ENCODE data around the gene ARG1.
"Not testable (repeated sequence)": the region's sequence is repeated elsewhere in the genome, so short reads cannot be mapped to it uniquely, and the experiment has no call there.

The ARG1 gene

GRCh38 chr6:131572686-131573415 lies at the start of gene ARG1:
TSS of gene ARG1 (plus strand) at chr6:131573226. CDS start at chr6:131573283, 57 bp downstream.
- TF ChIP-seq CTCF (IDR thresholded peaks at IDR 0.05; ENCODE audit: low read depth, low read length, poor library complexity, severe bottlenecking) (no peak), EZH2phosphoT487 (IDR thresholded peaks at IDR 0.05; ENCODE audit: borderline replicate concordance, low read length) (no peak)
- Histone ChIP-seq H3K4me2 (ENCODE audit: low read length) (no peak within 1 kb of the TSS), H3K9me2 (replicated peaks; ENCODE audit: control insufficient read depth, low read length) (no peaks in the 10 kb centered on the region), H3K36me3 (ENCODE audit: control insufficient read depth, low read length) (no peaks in the 10 kb centered on the region), H3K4me1 (ENCODE audit: control insufficient read depth, low read length) (no peaks in the 10 kb centered on the region), H3K4me3 (ENCODE audit: low read length) (no peak within 1 kb of the TSS), H3F3A (ENCODE audit: control insufficient read depth, insufficient read depth) (no peaks in the 10 kb centered on the region), H4K20me1 (ENCODE audit: control insufficient read depth, insufficient read depth, low read depth, low read length) (no peaks in the 10 kb centered on the region), H3K79me2 (ENCODE audit: control insufficient read depth, low read length) (no peaks in the 10 kb centered on the region), H3K27me3 (ENCODE audit: control insufficient read depth, low read length) (no peaks in the 10 kb centered on the region), H3K27ac (ENCODE audit: low read depth, low read length) (no peak within 1 kb of the TSS), H3K9me3 (ENCODE audit: control insufficient read depth, insufficient read depth, low read length) (no peaks in the 10 kb centered on the region)

GRCh38 chr6:131523988-131524673 lies 48.9 kb upstream of the ARG1 start:
- TF ChIP-seq EZH2phosphoT487 (IDR thresholded peaks at IDR 0.05; ENCODE audit: borderline replicate concordance, low read length) (no peak), CTCF (IDR thresholded peaks at IDR 0.05; ENCODE audit: low read depth, low read length, poor library complexity, severe bottlenecking) (no peak)
- H3K4me3 ChIP-seq (ENCODE audit: low read length): no peak overlapping the region
- no peaks in the 10 kb centered on the region for H3K27me3 ChIP-seq (ENCODE audit: control insufficient read depth, low read length)
- no peaks in the 10 kb centered on the region for H3F3A ChIP-seq (ENCODE audit: control insufficient read depth, insufficient read depth)
- H3K4me2 ChIP-seq (ENCODE audit: low read length): no peak overlapping the region
- no peaks in the 10 kb centered on the region for H3K9me2 ChIP-seq (replicated peaks; ENCODE audit: control insufficient read depth, low read length)
- H3K9me3 ChIP-seq (ENCODE audit: control insufficient read depth, insufficient read depth, low read length): no peaks in the 10 kb centered on the region
- H4K20me1 ChIP-seq (ENCODE audit: control insufficient read depth, insufficient read depth, low read depth, low read length): no peaks in the 10 kb centered on the region
- H3K36me3 ChIP-seq (ENCODE audit: control insufficient read depth, low read length): no peaks in the 10 kb centered on the region
- no peaks in the 10 kb centered on the region for H3K4me1 ChIP-seq (ENCODE audit: control insufficient read depth, low read length)
- H3K79me2 ChIP-seq (ENCODE audit: control insufficient read depth, low read length): no peaks in the 10 kb centered on the region
- H3K27ac ChIP-seq (ENCODE audit: low read depth, low read length): no peak overlapping the region

GRCh38 chr6:131524695-131525336 lies 48.2 kb upstream of the ARG1 start:
- H3K27ac ChIP-seq (ENCODE audit: low read depth, low read length): no peak overlapping the region
- H3F3A ChIP-seq (ENCODE audit: control insufficient read depth, insufficient read depth): no peaks in the 10 kb centered on the region
- no peaks in the 10 kb centered on the region for H3K79me2 ChIP-seq (ENCODE audit: control insufficient read depth, low read length)
- no peaks in the 10 kb centered on the region for H3K9me2 ChIP-seq (replicated peaks; ENCODE audit: control insufficient read depth, low read length)
- H3K27me3 ChIP-seq (ENCODE audit: control insufficient read depth, low read length): no peaks in the 10 kb centered on the region
- TF ChIP-seq CTCF (IDR thresholded peaks at IDR 0.05; ENCODE audit: low read depth, low read length, poor library complexity, severe bottlenecking) (no peak), EZH2phosphoT487 (IDR thresholded peaks at IDR 0.05; ENCODE audit: borderline replicate concordance, low read length) (no peak)
- no peaks in the 10 kb centered on the region for H3K36me3 ChIP-seq (ENCODE audit: control insufficient read depth, low read length)
- H4K20me1 ChIP-seq (ENCODE audit: control insufficient read depth, insufficient read depth, low read depth, low read length): no peaks in the 10 kb centered on the region
- H3K4me3 ChIP-seq (ENCODE audit: low read length): no peak overlapping the region
- no peaks in the 10 kb centered on the region for H3K9me3 ChIP-seq (ENCODE audit: control insufficient read depth, insufficient read depth, low read length)
- no peak overlapping the region for H3K4me2 ChIP-seq (ENCODE audit: low read length)
- H3K4me1 ChIP-seq (ENCODE audit: control insufficient read depth, low read length): no peaks in the 10 kb centered on the region

- not testable (repeated sequence) for H3K9me3 ChIP-seq (ENCODE audit: control insufficient read depth, insufficient read depth, low read length); H3F3A ChIP-seq (ENCODE audit: control insufficient read depth, insufficient read depth)
Measured at GRCh38 chr6:131530936-131531335, 42.1 kb upstream of the ARG1 start.

GRCh38 chr6:131531681-131532080 lies 41.3 kb upstream of the ARG1 start:
- H3K4me3 ChIP-seq (ENCODE audit: low read length); H3K27ac ChIP-seq (ENCODE audit: low read depth, low read length); H3K36me3 ChIP-seq (ENCODE audit: control insufficient read depth, low read length); H3K4me2 ChIP-seq (ENCODE audit: low read length); H4K20me1 ChIP-seq (ENCODE audit: control insufficient read depth, insufficient read depth, low read depth, low read length); H3K79me2 ChIP-seq (ENCODE audit: control insufficient read depth, low read length); H3K4me1 ChIP-seq (ENCODE audit: control insufficient read depth, low read length); H3K27me3 ChIP-seq (ENCODE audit: control insufficient read depth, low read length); H3F3A ChIP-seq (ENCODE audit: control insufficient read depth, insufficient read depth); H3K9me3 ChIP-seq (ENCODE audit: control insufficient read depth, insufficient read depth, low read length); H3K9me2 ChIP-seq (replicated peaks; ENCODE audit: control insufficient read depth, low read length): not testable (repeated sequence)

More at GRCh38 chr6:131530936-131531335, 42.1 kb upstream of the ARG1 start:
- not testable (repeated sequence) for H3K36me3 ChIP-seq (ENCODE audit: control insufficient read depth, low read length); H3K4me3 ChIP-seq (ENCODE audit: low read length); H3K79me2 ChIP-seq (ENCODE audit: control insufficient read depth, low read length); H3K4me1 ChIP-seq (ENCODE audit: control insufficient read depth, low read length); H3K4me2 ChIP-seq (ENCODE audit: low read length); H3K27ac ChIP-seq (ENCODE audit: low read depth, low read length); H4K20me1 ChIP-seq (ENCODE audit: control insufficient read depth, insufficient read depth, low read depth, low read length); H3K27me3 ChIP-seq (ENCODE audit: control insufficient read depth, low read length); H3K9me2 ChIP-seq (replicated peaks; ENCODE audit: control insufficient read depth, low read length)
